ENCODE measurements around the gene CAMK2G.
"Not testable (repeated sequence)": the region's sequence is repeated elsewhere in the genome, so short reads cannot be mapped to it uniquely, and the experiment has no call there.

- TF ChIP-seq CTCF, POLR2A, POLR2AphosphoS5 (IDR thresholded peaks at IDR 0.05): not testable (repeated sequence)
Observed at GRCh38 chr10:73890830-73891229, 16.5 kb upstream of the CAMK2G start.
